DMS153 treated with DMSO at 0.1 percent for 48 hours (cell line): Measurements from ENCODE around the gene APOD.

Source experiments
- DNase-seq: peaks from one replicate; lab custom pipeline; 2025; ENCODE audit not compliant: unreplicated experiment; lab: John Stamatoyannopoulos, UW

The APOD gene

GRCh38 chr3:195587824-195588223 is 4.1 kb upstream of the APOD start:
- no peak for DNase-seq

GRCh38 chr3:195587406-195587805 is 3.7 kb upstream of the APOD start:
- DNase-seq = no peak

- no peak for DNase-seq
Measured at GRCh38 chr3:195584543-195584870, 767 bp upstream of the APOD start.

- DNase-seq = no peak
Measured at GRCh38 chr3:195582947-195583346, 793 bp downstream of the APOD start.

GRCh38 chr3:195580744-195581443 is 2.8 kb downstream of the APOD start:
- DNase-seq = no peak

- no peak for DNase-seq
Measured at GRCh38 chr3:195579281-195579680, 4.5 kb downstream of the APOD start.

- no peak for DNase-seq
Measured at GRCh38 chr3:195578565-195578964, 5.2 kb downstream of the APOD start.

GRCh38 chr3:195577645-195578177 is 6.0 kb downstream of the APOD start:
- no peak for DNase-seq

- DNase-seq = no peak
Measured at GRCh38 chr3:195574497-195575304, 9.0 kb downstream of the APOD start.

- no peak for DNase-seq
Measured at GRCh38 chr3:195573611-195574496, 9.9 kb downstream of the APOD start.

GRCh38 chr3:195571361-195571760 is 12.4 kb downstream of the APOD start:
- no peak for DNase-seq

- no peak for DNase-seq
Measured at GRCh38 chr3:195570912-195571311, 12.8 kb downstream of the APOD start.

- DNase-seq = no peak
Measured at GRCh38 chr3:195570344-195570743, 13.4 kb downstream of the APOD start.

GRCh38 chr3:195568630-195569029 is 15.1 kb downstream of the APOD start:
- DNase-seq = no peak

- no peak for DNase-seq
Measured at GRCh38 chr3:195566797-195567196, 16.9 kb downstream of the APOD start.

GRCh38 chr3:195565716-195566115 is 18.0 kb downstream of the APOD start:
- no peak for DNase-seq

GRCh38 chr3:195563317-195563716 is 20.4 kb downstream of the APOD start:
- DNase-seq = no peak

GRCh38 chr3:195559723-195560409 is 23.9 kb downstream of the APOD start:
- DNase-seq = no peak

- DNase-seq = peak; percentile 28
Measured at GRCh38 chr3:195558602-195559001, 25.1 kb downstream of the APOD start.

- no peak for DNase-seq
Measured at GRCh38 chr3:195557322-195557721, 26.4 kb downstream of the APOD start.

- no peak for DNase-seq
Measured at GRCh38 chr3:195556390-195556789, 27.4 kb downstream of the APOD start.
